Measurements from ENCODE around the gene RPS10. TPM values are rescaled to one million over a fixed set of nuclear protein-coding genes. Genes with fewer than 3 reads are reported as not detected.

The RPS10 gene
- total and polyA plus RNA-seq, 2 of the 8 experiments (the other 6 are each of a cell fraction or from before 2014, with no cell fraction given), result 2,408 to 11,142 TPM

DNA sequence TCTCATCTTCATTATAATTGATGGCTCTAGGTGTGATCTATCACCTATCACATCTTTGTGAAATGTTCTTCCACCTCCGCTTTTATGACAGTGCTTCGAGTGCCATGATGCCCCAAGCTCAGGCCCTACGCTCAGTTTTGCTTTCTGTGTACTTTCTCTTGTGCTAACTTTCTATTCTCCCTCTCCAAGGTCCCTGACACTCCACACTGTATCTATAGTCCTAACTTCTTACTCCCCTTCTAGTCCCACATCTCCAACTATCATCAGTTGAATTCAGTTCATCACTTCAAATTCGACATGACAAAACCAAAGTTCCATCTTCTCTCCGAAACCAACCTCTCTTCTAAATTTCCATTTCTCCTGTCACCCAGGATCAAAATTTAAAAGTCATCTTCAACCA, 50.0 kb downstream of the RPS10 start:
- peaks cover 0 to 74% of the 10 kb centered on the region in 2 experiments; a peak in 2 of 4 replicates for H3K79me2 ChIP-seq (ENCODE audit: control insufficient read depth in 1 of 2, insufficient read depth in 2 of 2, low read length in 2 of 2)
- TF ChIP-seq BCL11A (IDR thresholded peaks at IDR 0.05; ENCODE audit: low read depth in 2 of 2, low read length in 2 of 2), result no peak
- POLR2A ChIA-PET (ENCODE audit: partially characterized antibody), result interaction anchor here (0.6 kb wide), 1 partner anchor 1116 kb away, joined by 3 read pairs; no protein-coding TSS in a partner anchor

More for the DNA sequence above, 50.0 kb downstream of the RPS10 start:
- Histone ChIP-seq H4K5ac (ENCODE audit: insufficient read length, low read depth, low read length) (no peak overlapping the region), H4K20me1 (replicated peaks in 1 of 2; ENCODE audit: control insufficient read depth in 1 of 2, insufficient read depth in 2 of 2, low read length in 2 of 2) (peaks cover 0 to 15% of the 10 kb centered on the region in 2 experiments), H3K79me1 (ENCODE audit: low read depth, low read length) (peaks cover 13% of the 10 kb centered on the region), H3K4me3 (ENCODE audit: extremely low read depth in 1 of 4, insufficient read depth in 2 of 4, low read depth in 3 of 4, low read length in 4 of 4) (no peak overlapping the region), H2BK120ac (replicated peaks; ENCODE audit: low read depth, low read length) (no peak overlapping the region), H4K91ac (replicated peaks; ENCODE audit: insufficient read length, low read length) (no peak overlapping the region), H3K14ac (ENCODE audit: insufficient read length) (no peak overlapping the region), H3K27ac (ENCODE audit: low read depth, low read length) (no peak overlapping the region), H2AK5ac (ENCODE audit: low read depth, low read length) (no peak overlapping the region), H3K9me3 (ENCODE audit: insufficient read depth in 2 of 2, low read depth in 1 of 2, low read length in 1 of 2) (no peaks in the 10 kb centered on the region), H3K56ac (replicated peaks; ENCODE audit: insufficient read length, low read depth, low read length) (no peak overlapping the region), H3K23me2 (ENCODE audit: low read depth, low read length) (peaks cover 4% of the 10 kb centered on the region; the same call in 1 of the 2 replicates), H3K27me3 (replicated peaks in 1 of 4; ENCODE audit: control insufficient read depth in 3 of 4, extremely low read depth in 1 of 4, insufficient read depth in 3 of 4, low read length in 3 of 4) (no peaks in the 10 kb centered on the region), H3K18ac (ENCODE audit: extremely low read depth, low read length) (no peak overlapping the region), H2AFZ (ENCODE audit: low read length) (no peak overlapping the region), H3K23ac (ENCODE audit: insufficient read length) (no peak overlapping the region), H2BK20ac (ENCODE audit: low read length) (no peak overlapping the region), H3K4ac (replicated peaks; ENCODE audit: insufficient read length, low read depth, low read length) (no peak overlapping the region), H2BK15ac (ENCODE audit: low read length) (no peak overlapping the region), H2BK12ac (ENCODE audit: low read depth, low read length) (no peak overlapping the region), H3K4me2 (ENCODE audit: insufficient read depth in 1 of 2, low read depth in 2 of 2, low read length in 2 of 2) (no peak overlapping the region), H2BK5ac (ENCODE audit: low read depth, low read length) (no peak overlapping the region), H3K4me1 (replicated peaks in 1 of 4; ENCODE audit: control insufficient read depth in 3 of 4, insufficient read depth in 4 of 4, low read length in 3 of 4) (peaks cover 0 to 2% (median 0%) of the 10 kb centered on the region in 4 experiments; a peak in 1 of 7 replicates), H4K8ac (ENCODE audit: extremely low read depth, insufficient read depth, low read length) (no peak overlapping the region), H3K36me3 (ENCODE audit: control insufficient read depth in 2 of 4, insufficient read depth in 4 of 4, low read length in 3 of 4) (no peaks in the 10 kb centered on the region; a peak in 1 of 8 replicates), H3K9ac (replicated peaks in 1 of 4; ENCODE audit: extremely low read depth in 1 of 4, low read depth in 3 of 4, low read length in 3 of 4) (no peak overlapping the region)
- WGBS, 2 experiments (ENCODE audit: extremely low coverage in 1 of 2, insufficient coverage in 1 of 2, insufficient read length in 1 of 2, insufficient replicate concordance in 2 of 2, low coverage in 1 of 2, low lambda C conversion rate in 2 of 2, missing lambda C conversion rate in 1 of 2), result 95 to 100% methylated on average over 1 to 5 of the region's 5 CpGs
- FAIRE-seq, result no peak
- CTCF ChIA-PET (ENCODE audit: partially characterized antibody), result interaction anchor here (0.6 kb wide), 1 partner anchor 10 kb away, joined by 3 read pairs; no protein-coding TSS in a partner anchor
- DNase-seq (ENCODE audit: low read depth in 1 of 2, low spot score in 2 of 2), result no peak
